Measurements from ENCODE around the gene GMPPB. TPM values are rescaled to one million over a fixed set of nuclear protein-coding genes. Genes with fewer than 3 reads are reported as not detected.

The GMPPB gene
- total and polyA plus RNA-seq, 7 donors, result 9.9 to 57.5 (median 14.3) TPM

DNA sequence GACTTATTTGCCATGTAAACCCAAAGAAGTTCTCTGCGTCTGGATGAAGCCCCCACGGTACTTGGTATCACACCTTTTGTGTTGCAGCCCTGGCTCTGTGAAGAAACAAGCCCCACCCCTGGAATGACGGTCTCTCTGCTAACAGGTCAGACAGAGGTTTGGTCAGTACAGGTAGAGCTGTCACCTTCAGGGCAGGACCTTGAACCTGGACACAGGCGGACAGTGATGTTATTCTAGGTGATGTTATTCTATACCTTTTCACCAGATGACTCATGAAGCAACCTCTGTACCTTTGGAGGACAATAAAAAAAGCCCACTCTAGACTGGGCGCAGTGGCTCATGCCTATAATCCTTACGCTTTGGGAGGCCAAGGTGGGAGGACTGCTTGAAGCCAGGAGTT, 11.0 kb upstream of the GMPPB start:
- WGBS, 2 donors, result 88 to 94% methylated on average over 6 of the region's 6 CpGs
- TF ChIP-seq EP300 (IDR thresholded peaks at IDR 0.05), result no peak
- no peak for TF ChIP-seq POLR2AphosphoS5 (IDR thresholded peaks at IDR 0.05)
- TF ChIP-seq, protein P1, sequence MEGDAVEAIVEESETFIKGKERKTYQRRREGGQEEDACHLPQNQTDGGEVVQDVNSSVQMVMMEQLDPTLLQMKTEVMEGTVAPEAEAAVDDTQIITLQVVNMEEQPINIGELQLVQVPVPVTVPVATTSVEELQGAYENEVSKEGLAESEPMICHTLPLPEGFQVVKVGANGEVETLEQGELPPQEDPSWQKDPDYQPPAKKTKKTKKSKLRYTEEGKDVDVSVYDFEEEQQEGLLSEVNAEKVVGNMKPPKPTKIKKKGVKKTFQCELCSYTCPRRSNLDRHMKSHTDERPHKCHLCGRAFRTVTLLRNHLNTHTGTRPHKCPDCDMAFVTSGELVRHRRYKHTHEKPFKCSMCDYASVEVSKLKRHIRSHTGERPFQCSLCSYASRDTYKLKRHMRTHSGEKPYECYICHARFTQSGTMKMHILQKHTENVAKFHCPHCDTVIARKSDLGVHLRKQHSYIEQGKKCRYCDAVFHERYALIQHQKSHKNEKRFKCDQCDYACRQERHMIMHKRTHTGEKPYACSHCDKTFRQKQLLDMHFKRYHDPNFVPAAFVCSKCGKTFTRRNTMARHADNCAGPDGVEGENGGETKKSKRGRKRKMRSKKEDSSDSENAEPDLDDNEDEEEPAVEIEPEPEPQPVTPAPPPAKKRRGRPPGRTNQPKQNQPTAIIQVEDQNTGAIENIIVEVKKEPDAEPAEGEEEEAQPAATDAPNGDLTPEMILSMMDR (IDR thresholded peaks at IDR 0.05), result no peak
- no peak for TF ChIP-seq POLR2A (IDR thresholded peaks at IDR 0.05)

GRCh38 chr3:49733551-49733950, 9.8 kb upstream of the GMPPB start:
- Histone ChIP-seq H3K9me3 (no peaks in the 10 kb centered on the region), H3K27me3 (no peaks in the 10 kb centered on the region), H3K36me3 (peaks cover 15 to 84% (median 47%) of the 10 kb centered on the region in 4 donors), H3K27ac (no peak overlapping the region), H3K4me3 (no peak overlapping the region), H3K4me1 (no peaks in the 10 kb centered on the region)
- no peak for TF ChIP-seq POLR2A (IDR thresholded peaks at IDR 0.05)
- DNase-seq, result no peak
- WGBS, 2 donors, result 88 to 100% methylated on average over 1 of the region's 1 CpG
- intact Hi-C loops (cut with DNase I), result no loop called here

More for the DNA sequence above, 11.0 kb upstream of the GMPPB start:
- H3K36me3 ChIP-seq, result peaks cover 15 to 80% (median 46%) of the 10 kb centered on the region in 4 donors
- no peak for DNase-seq
- no peak overlapping the region for H3K4me3 ChIP-seq
- no peaks in the 10 kb centered on the region for H3K4me1 ChIP-seq
- no peaks in the 10 kb centered on the region for H3K9me3 ChIP-seq
- H3K27ac ChIP-seq, result no peak overlapping the region
- H3K27me3 ChIP-seq, result no peaks in the 10 kb centered on the region
- intact Hi-C loops (cut with DNase I), result no loop called here

DNA sequence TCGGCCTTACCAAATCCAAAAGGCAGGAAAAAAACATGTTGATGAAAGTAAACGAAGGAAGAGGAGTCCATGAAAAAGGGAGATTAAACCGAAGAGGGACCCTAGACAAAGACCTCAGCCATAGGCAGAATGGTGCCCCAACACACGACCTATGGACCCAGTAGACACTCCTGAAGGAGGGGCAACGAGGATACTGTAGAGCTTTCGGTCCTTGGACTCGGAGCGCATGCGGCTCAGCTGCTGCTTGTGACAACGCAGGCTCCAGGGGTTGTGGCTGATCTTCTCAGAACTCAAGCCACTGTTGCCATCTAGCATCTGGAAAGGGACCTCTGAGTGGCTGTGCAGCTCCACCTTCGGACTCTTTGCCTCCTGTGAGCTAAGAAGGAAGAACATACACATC, 8.8 kb upstream of the GMPPB start:
- DNase-seq, result no peak
- Histone ChIP-seq H3K27ac (no peak overlapping the region), H3K27me3 (no peaks in the 10 kb centered on the region), H3K9me3 (no peaks in the 10 kb centered on the region), H3K36me3 (peaks cover 16 to 84% (median 51%) of the 10 kb centered on the region in 4 donors), H3K4me1 (no peaks in the 10 kb centered on the region), H3K4me3 (no peak overlapping the region)
- 92 to 95% methylated on average over 11 of the region's 11 CpGs for WGBS, 2 donors
- TF ChIP-seq, protein P1 (IDR thresholded peaks at IDR 0.05), result no peak
- TF ChIP-seq POLR2A (IDR thresholded peaks at IDR 0.05) (no peak), EP300 (IDR thresholded peaks at IDR 0.05) (no peak), POLR2AphosphoS5 (IDR thresholded peaks at IDR 0.05) (no peak)
- intact Hi-C loops (cut with DNase I), result no loop called here

DNA sequence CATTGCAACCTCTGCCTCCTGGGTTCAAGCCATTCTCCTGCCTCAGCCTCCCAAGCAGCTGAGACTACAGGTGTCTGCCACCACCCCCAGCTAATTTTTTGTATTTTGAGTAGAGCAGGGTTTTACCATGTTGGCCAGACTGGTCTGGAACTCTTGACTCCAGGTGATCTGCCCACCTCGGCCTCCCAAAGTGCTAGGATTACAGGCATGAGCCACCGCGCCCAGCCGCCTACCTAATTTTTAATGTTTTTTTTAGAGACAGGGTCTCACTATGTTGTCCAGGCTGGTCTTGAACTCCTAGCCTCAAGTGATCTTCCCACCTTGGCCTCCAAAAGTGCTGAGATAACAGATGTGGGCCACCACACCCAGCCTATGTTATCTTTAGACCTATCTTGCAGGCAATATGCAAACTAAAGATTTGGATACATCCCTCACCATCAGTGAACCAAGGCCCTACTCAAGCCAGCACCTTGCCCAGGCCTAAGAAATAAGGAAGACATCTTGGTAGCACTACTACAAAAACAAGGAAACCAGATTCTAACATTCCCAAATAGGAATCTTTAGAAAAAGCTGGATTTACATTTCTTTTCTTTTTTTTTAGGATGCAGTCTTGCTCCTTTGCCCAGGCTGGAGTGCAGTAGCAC, 6.3 kb upstream of the GMPPB start:
- intact Hi-C loops (cut with DNase I), result no loop called here
- Histone ChIP-seq H3K9me3 (no peaks in the 10 kb centered on the region), H3K4me1 (peaks cover 0 to 1% (median 0%) of the 10 kb centered on the region in 4 donors), H3K27me3 (no peaks in the 10 kb centered on the region), H3K27ac (no peak overlapping the region), H3K4me3 (no peak overlapping the region), H3K36me3 (peaks cover 20 to 83% (median 52%) of the 10 kb centered on the region in 4 donors)
- 97 to 98% methylated on average over 4 of the region's 4 CpGs for WGBS, 2 donors
- no peak for DNase-seq
- TF ChIP-seq POLR2A (IDR thresholded peaks at IDR 0.05) (no peak), POLR2AphosphoS5 (IDR thresholded peaks at IDR 0.05) (no peak), EP300 (IDR thresholded peaks at IDR 0.05) (no peak)
- TF ChIP-seq, protein P1 (IDR thresholded peaks at IDR 0.05), result no peak

- no peak overlapping the region for H3K27ac ChIP-seq
- TF ChIP-seq EP300 (IDR thresholded peaks at IDR 0.05), result no peak
- TF ChIP-seq, protein P1 (IDR thresholded peaks at IDR 0.05), result no peak
- no peak for TF ChIP-seq POLR2AphosphoS5 (IDR thresholded peaks at IDR 0.05)
- no peak for TF ChIP-seq POLR2A (IDR thresholded peaks at IDR 0.05)
- H3K9me3 ChIP-seq, result no peaks in the 10 kb centered on the region
- peaks cover 0 to 18% (median 13%) of the 10 kb centered on the region in 4 donors for H3K4me1 ChIP-seq
- H3K4me3 ChIP-seq, result no peak overlapping the region
- intact Hi-C loops (cut with DNase I), result no loop called here
- no peaks in the 10 kb centered on the region for H3K27me3 ChIP-seq
- peaks cover 20 to 68% (median 42%) of the 10 kb centered on the region in 4 donors for H3K36me3 ChIP-seq
- WGBS, 2 donors, result 94 to 96% methylated on average over 15 of the region's 15 CpGs
- DNase-seq, result no peak
Observed at GRCh38 chr3:49727924-49728361, 4.2 kb upstream of the GMPPB start.

All from sigmoid colon (tissue), 7 donors.